Colonic mucosa (tissue), 4 donors: ENCODE measurements around the gene HES5. TPM values are rescaled to one million over a fixed set of nuclear protein-coding genes. Genes with fewer than 3 reads are reported as not detected.

ENCODE experiments used
- DNase-seq: peaks from one replicate; pipeline ENCODE4 v3.0.0-alpha.2; 2020
- H3K27ac ChIP-seq: fragments of 200-600 bp; one replicate; pipeline ENCODE4 v1.8.0; 2021
- H3K27me3 ChIP-seq: fragments of 200-600 bp; one replicate; pipeline ENCODE4 v1.8.0; 2021
- H3K36me3 ChIP-seq: fragments of 200-600 bp; one replicate; pipeline ENCODE4 v1.8.0; 2021
- H3K4me1 ChIP-seq: fragments of 200-600 bp; one replicate; pipeline ENCODE4 v1.8.0; 2021; ENCODE audit warnings: mild to moderate bottlenecking
- H3K4me3 ChIP-seq: fragments of 200-600 bp; one replicate; pipeline ENCODE4 v1.8.0; 2021
- H3K9ac ChIP-seq, 2 donors: one replicate each; pipeline ENCODE4 v1.7.0; 2013; ENCODE audit warnings: control low read depth in 2 of 2, low read depth in 2 of 2, low read length in 2 of 2
- H3K9me3 ChIP-seq: fragments of 200-600 bp; one replicate; pipeline ENCODE4 v1.8.0; 2021
- CTCF ChIP-seq: fragments of 200-600 bp; IDR thresholded peaks from one replicate; pipeline ENCODE4 v1.8.0; 2022; ENCODE audit warnings: antibody characterized with exemption, mild to moderate bottlenecking
- intact Hi-C: fragments of 100-400 bp; cut with DNase I; formaldehyde crosslinking; loops from one replicate; pipeline ENCODE4 v1.14.1; 2022
- total RNA-seq, 2 donors: library from RNA; stranded (reverse); fragmentation: NEBNext Ultra II Directional in 1 of 2; extraction: Animal tissue kit (Norgen Biotek cat#: 25700) in 1 of 2; gene quantifications; one replicate each; pipeline ENCODE4 v1.2.1, GENCODE V29; 2021
- donor health status: healthy.
- donor health status: DM: no; HTN: no; CAD: no.
- donor health status: DM: no; HTN: no; CAD: no.

HES5 gene
- total RNA-seq, 2 donors from 2014 or later: 2.5 to 4.2 TPM

- intact Hi-C loops: no loop called here
- DNase-seq: no peak
- Histone ChIP-seq H3K27me3 (peaks cover 5% of the 10 kb centered on the region), H3K27ac (no peak overlapping the region), H3K9me3 (no peaks in the 10 kb centered on the region), H3K4me3 (no peak overlapping the region), H3K4me1 (no peaks in the 10 kb centered on the region), H3K9ac (no peak overlapping the region), H3K36me3 (peaks cover 37% of the 10 kb centered on the region)
- TF ChIP-seq CTCF: no peak
These were observed 19.5 kb downstream of the HES5 start for GRCh38 chr1:2510366-2511155.

GRCh38 chr1:2509589-2509988 lies 20.5 kb downstream of the HES5 start:
- H3K9me3 ChIP-seq: no peaks in the 10 kb centered on the region
- TF ChIP-seq CTCF: no peak
- H3K4me1 ChIP-seq: no peaks in the 10 kb centered on the region
- no peak overlapping the region for H3K4me3 ChIP-seq
- intact Hi-C loops: no loop called here
- no peak for DNase-seq
- H3K27ac ChIP-seq: no peak overlapping the region
- H3K36me3 ChIP-seq: peaks cover 37% of the 10 kb centered on the region
- H3K9ac ChIP-seq: no peak overlapping the region
- H3K27me3 ChIP-seq: peaks cover 15% of the 10 kb centered on the region

GRCh38 chr1:2508751-2509150 lies 21.3 kb downstream of the HES5 start:
- no peaks in the 10 kb centered on the region for H3K9me3 ChIP-seq
- H3K27me3 ChIP-seq: peaks cover 23% of the 10 kb centered on the region
- intact Hi-C loops: no loop called here
- H3K4me3 ChIP-seq: no peak overlapping the region
- no peak for DNase-seq
- H3K27ac ChIP-seq: no peak overlapping the region
- TF ChIP-seq CTCF: no peak
- no peaks in the 10 kb centered on the region for H3K4me1 ChIP-seq
- peaks cover 33% of the 10 kb centered on the region for H3K36me3 ChIP-seq
- no peak overlapping the region for H3K9ac ChIP-seq

GRCh38 chr1:2508180-2508579 lies 21.9 kb downstream of the HES5 start:
- H3K27ac ChIP-seq: no peak overlapping the region
- no peak overlapping the region for H3K4me3 ChIP-seq
- H3K27me3 ChIP-seq: peaks cover 25% of the 10 kb centered on the region
- H3K9me3 ChIP-seq: no peaks in the 10 kb centered on the region
- no peak overlapping the region for H3K9ac ChIP-seq
- no peak for TF ChIP-seq CTCF
- DNase-seq: no peak
- no peaks in the 10 kb centered on the region for H3K4me1 ChIP-seq
- intact Hi-C loops: no loop called here
- H3K36me3 ChIP-seq: peaks cover 29% of the 10 kb centered on the region

- Histone ChIP-seq H3K27me3 (peaks cover 27% of the 10 kb centered on the region), H3K36me3 (peaks cover 29% of the 10 kb centered on the region), H3K9ac (no peak overlapping the region), H3K4me3 (no peak overlapping the region), H3K9me3 (no peaks in the 10 kb centered on the region), H3K4me1 (no peaks in the 10 kb centered on the region), H3K27ac (no peak overlapping the region)
- no peak for DNase-seq
- no peak for TF ChIP-seq CTCF
- intact Hi-C loops: no loop called here
These were observed 22.3 kb downstream of the HES5 start for GRCh38 chr1:2507744-2508155.
